Fibroblast of lung (primary cell): ENCODE measurements around the gene ANKRD22.

Experiments
- CTCF ChIP-seq, 2 donors: IDR thresholded peaks in 1 of 2; conservative IDR thresholded peaks in 1 of 2; 1 replicate in 1 of 2; 2 replicates in 1 of 2; pipeline ENCODE4 v1.5.1; 2011 to 2012; ENCODE audit warnings: low read length in 2 of 2, control low read depth in 1 of 2, inconsistent platforms in 1 of 2, low read depth in 1 of 2, mild to moderate bottlenecking in 1 of 2
- EZH2 ChIP-seq: IDR thresholded peaks from 2 replicates; pipeline ENCODE4 v1.5.1; 2012; ENCODE audit warnings: low read length, control low read depth, mild to moderate bottlenecking; ENCODE audit errors: missing control alignments

GRCh38 chr10:88813200-88813599, 38.4 kb downstream of the ANKRD22 start:
- no peak for TF ChIP-seq CTCF (conservative IDR thresholded peaks at IDR 0.05 in 1 of 2, IDR thresholded peaks at IDR 0.05 in 1 of 2; ENCODE audit: low read depth in 1 of 2, low read length in 2 of 2)
- TF ChIP-seq EZH2, result no peak
